ENCODE measurements around the gene GNAQ. TPM values are rescaled to one million over a fixed set of nuclear protein-coding genes. Genes with fewer than 3 reads are reported as not detected.

The GNAQ gene
- total and polyA plus RNA-seq, 2 donors (not counting 1 experiment from before 2014, with no cell fraction given), result 0.60 to 1.4 TPM

DNA sequence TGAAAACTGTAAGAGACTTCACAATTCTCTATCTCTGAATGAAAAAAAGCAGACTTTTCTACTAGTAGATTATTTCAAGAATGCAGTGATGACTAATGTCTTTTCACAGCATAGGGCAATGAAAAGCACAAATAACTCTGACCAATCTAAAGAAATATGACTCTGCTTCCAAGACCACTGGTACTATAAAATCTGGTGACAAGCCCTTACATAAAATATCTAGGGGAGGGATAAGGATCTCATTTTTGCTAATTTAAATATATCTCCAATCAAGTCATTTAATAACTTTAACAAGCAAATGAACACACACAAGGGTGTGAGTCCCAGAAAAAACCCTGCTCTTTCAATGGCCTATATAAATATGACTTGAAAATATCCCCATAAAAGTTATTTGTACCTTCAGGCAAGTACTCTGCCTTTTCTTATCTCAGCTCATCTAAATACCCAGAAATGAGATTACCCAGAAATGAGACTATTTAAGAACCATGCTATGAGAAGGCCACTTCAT lies 105.2 kb downstream of the GNAQ start:
- Histone ChIP-seq H3K4me2 (replicated peaks; ENCODE audit: low read depth, low read length, poor library complexity, severe bottlenecking) (no peak overlapping the region), H3K4me3 (ENCODE audit: control extremely low read depth in 1 of 5, extremely low read depth in 1 of 5, insufficient read depth in 1 of 5, low read depth in 2 of 5, low read length in 4 of 5) (no peak overlapping the region), H3K36me3 (replicated peaks in 1 of 2; ENCODE audit: control extremely low read depth in 1 of 2, control insufficient read depth in 1 of 2, extremely low read depth in 1 of 2, insufficient read depth in 2 of 2, low read length in 1 of 2) (no peaks in the 10 kb centered on the region), H4K20me1 (ENCODE audit: control insufficient read depth, insufficient read depth, low read length, poor library complexity, severe bottlenecking) (no peaks in the 10 kb centered on the region), H3K27ac (ENCODE audit: low read length in 2 of 2) (no peak overlapping the region), H3K4me1 (ENCODE audit: control insufficient read depth in 2 of 2, insufficient read depth in 2 of 2, low read length in 2 of 2) (no peaks in the 10 kb centered on the region), H2AFZ (ENCODE audit: insufficient read depth, low read depth, low read length, poor library complexity, severe bottlenecking) (no peak overlapping the region), H3K9me3 (ENCODE audit: control extremely low read depth in 1 of 3, control insufficient read depth in 2 of 3, insufficient read depth in 1 of 3, low read length in 2 of 3) (no peaks in the 10 kb centered on the region), H3K27me3 (replicated peaks in 1 of 4; ENCODE audit: control extremely low read depth in 1 of 4, control insufficient read depth in 3 of 4, insufficient read depth in 4 of 4, low read length in 3 of 4) (no peaks in the 10 kb centered on the region), H3K9ac (ENCODE audit: low read length) (no peak overlapping the region), H3K79me2 (ENCODE audit: control insufficient read depth, insufficient read depth, low read length) (no peaks in the 10 kb centered on the region)
- ChIA-PET POLR2A (no interaction called here), CTCF (no interaction called here)
- no peak for DNase-seq
- no peaks in the 10 kb centered on the region for H3K4me1 Mint-ChIP-seq
- intact Hi-C loops (cut with micrococcal nuclease), result no loop called here
- no peak overlapping the region for H3K27ac Mint-ChIP-seq
- no peaks in the 10 kb centered on the region for H3K9me3 Mint-ChIP-seq (ENCODE audit: insufficient read depth)
- TF ChIP-seq, protein P1, sequence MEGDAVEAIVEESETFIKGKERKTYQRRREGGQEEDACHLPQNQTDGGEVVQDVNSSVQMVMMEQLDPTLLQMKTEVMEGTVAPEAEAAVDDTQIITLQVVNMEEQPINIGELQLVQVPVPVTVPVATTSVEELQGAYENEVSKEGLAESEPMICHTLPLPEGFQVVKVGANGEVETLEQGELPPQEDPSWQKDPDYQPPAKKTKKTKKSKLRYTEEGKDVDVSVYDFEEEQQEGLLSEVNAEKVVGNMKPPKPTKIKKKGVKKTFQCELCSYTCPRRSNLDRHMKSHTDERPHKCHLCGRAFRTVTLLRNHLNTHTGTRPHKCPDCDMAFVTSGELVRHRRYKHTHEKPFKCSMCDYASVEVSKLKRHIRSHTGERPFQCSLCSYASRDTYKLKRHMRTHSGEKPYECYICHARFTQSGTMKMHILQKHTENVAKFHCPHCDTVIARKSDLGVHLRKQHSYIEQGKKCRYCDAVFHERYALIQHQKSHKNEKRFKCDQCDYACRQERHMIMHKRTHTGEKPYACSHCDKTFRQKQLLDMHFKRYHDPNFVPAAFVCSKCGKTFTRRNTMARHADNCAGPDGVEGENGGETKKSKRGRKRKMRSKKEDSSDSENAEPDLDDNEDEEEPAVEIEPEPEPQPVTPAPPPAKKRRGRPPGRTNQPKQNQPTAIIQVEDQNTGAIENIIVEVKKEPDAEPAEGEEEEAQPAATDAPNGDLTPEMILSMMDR (IDR thresholded peaks at IDR 0.05), result no peak
- TF ChIP-seq EZH2 (IDR thresholded peaks at IDR 0.05; ENCODE audit: borderline replicate concordance, insufficient read depth, low read depth, low read length, poor library complexity, severe bottlenecking), result no peak
- no peak overlapping the region for H3K4me3 Mint-ChIP-seq
- ATAC-seq (ENCODE audit: low read depth), result no peak
- peaks cover 10% of the 10 kb centered on the region for H3K27me3 Mint-ChIP-seq

DNA sequence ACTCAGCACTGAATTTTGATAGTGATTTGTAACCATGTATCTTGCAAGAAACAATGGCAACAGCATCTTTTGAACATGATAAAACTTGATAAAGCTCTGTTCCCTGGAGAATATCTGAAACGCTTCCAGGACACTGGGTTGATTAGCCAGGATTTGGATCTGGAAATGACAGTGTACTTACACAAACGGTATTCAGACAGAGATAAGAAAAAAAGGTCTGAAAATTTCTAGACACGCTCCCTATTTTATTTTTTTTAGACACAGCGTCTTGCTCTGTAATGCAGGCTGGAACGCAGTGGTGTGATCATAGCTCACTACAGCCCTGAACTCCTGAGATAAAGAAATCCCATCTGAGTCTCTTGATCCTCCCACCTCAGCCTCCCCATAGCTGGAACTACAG lies 109.0 kb downstream of the GNAQ start:
- TF ChIP-seq, protein P1 (IDR thresholded peaks at IDR 0.05), result no peak
- no peak for TF ChIP-seq EZH2 (IDR thresholded peaks at IDR 0.05; ENCODE audit: borderline replicate concordance, insufficient read depth, low read depth, low read length, poor library complexity, severe bottlenecking)
- H4K20me1 ChIP-seq (ENCODE audit: control insufficient read depth, insufficient read depth, low read length, poor library complexity, severe bottlenecking), result no peaks in the 10 kb centered on the region
- ChIA-PET CTCF (interaction anchor here (0.8 kb wide), 1 partner anchor 11 kb away, joined by 3 read pairs; no protein-coding TSS in a partner anchor), POLR2A (no interaction called here)
- no peaks in the 10 kb centered on the region for H3K4me1 ChIP-seq (ENCODE audit: control insufficient read depth in 2 of 2, insufficient read depth in 2 of 2, low read length in 2 of 2)
- no peak overlapping the region for H2AFZ ChIP-seq (ENCODE audit: insufficient read depth, low read depth, low read length, poor library complexity, severe bottlenecking)
- no peak overlapping the region for H3K4me3 ChIP-seq (ENCODE audit: control extremely low read depth in 1 of 5, extremely low read depth in 1 of 5, insufficient read depth in 1 of 5, low read depth in 2 of 5, low read length in 4 of 5)
- 98% methylated on average over 5 of the region's 5 CpGs for WGBS (ENCODE audit: insufficient coverage)
- no peaks in the 10 kb centered on the region for H3K9me3 ChIP-seq (ENCODE audit: control extremely low read depth in 1 of 3, control insufficient read depth in 2 of 3, insufficient read depth in 1 of 3, low read length in 2 of 3)
- no peak overlapping the region for H3K4me2 ChIP-seq (replicated peaks; ENCODE audit: low read depth, low read length, poor library complexity, severe bottlenecking)
- no peak overlapping the region for H3K27ac ChIP-seq (ENCODE audit: low read length in 2 of 2)
- no peaks in the 10 kb centered on the region for H3K79me2 ChIP-seq (ENCODE audit: control insufficient read depth, insufficient read depth, low read length)
- H3K27me3 ChIP-seq (replicated peaks in 1 of 4; ENCODE audit: control extremely low read depth in 1 of 4, control insufficient read depth in 3 of 4, insufficient read depth in 4 of 4, low read length in 3 of 4), result no peaks in the 10 kb centered on the region
- no peak overlapping the region for H3K9ac ChIP-seq (ENCODE audit: low read length)
- no peaks in the 10 kb centered on the region for H3K9me3 Mint-ChIP-seq (ENCODE audit: insufficient read depth)
- no peak for DNase-seq
- H3K27me3 Mint-ChIP-seq, result peaks cover 12% of the 10 kb centered on the region
- no peaks in the 10 kb centered on the region for H3K4me1 Mint-ChIP-seq
- ATAC-seq (ENCODE audit: low read depth), result no peak
- intact Hi-C loops (cut with micrococcal nuclease), result no loop called here
- no peaks in the 10 kb centered on the region for H3K36me3 ChIP-seq (replicated peaks in 1 of 2; ENCODE audit: control extremely low read depth in 1 of 2, control insufficient read depth in 1 of 2, extremely low read depth in 1 of 2, insufficient read depth in 2 of 2, low read length in 1 of 2)
- no peak overlapping the region for H3K4me3 Mint-ChIP-seq
- H3K27ac Mint-ChIP-seq, result no peak overlapping the region

Data from B cell (primary cell).